Mesothelial cell of epicardium (in vitro differentiated cells): ENCODE results near the gene PEAK1. TPM values are rescaled to one million over a fixed set of nuclear protein-coding genes. Genes with fewer than 3 reads are reported as not detected.

ENCODE experiments used
- DNase-seq, 2 experiments: peaks; one replicate each; pipeline ENCODE4 v3.0.0; 2021; ENCODE audit warnings: low spot score in 2 of 2; ENCODE audit not compliant: unreplicated experiment in 2 of 2
- H3K27ac Mint-ChIP-seq: 2 replicates; pipeline ENCODE4 v1.8.0; 2021; ENCODE audit warnings: mixed read lengths
- H3K27me3 Mint-ChIP-seq: 2 replicates; pipeline ENCODE4 v1.8.0; 2021; ENCODE audit warnings: low read depth, mixed read lengths
- H3K36me3 Mint-ChIP-seq: 2 replicates; pipeline ENCODE4 v1.8.0; 2021; ENCODE audit warnings: mixed read lengths
- H3K4me1 Mint-ChIP-seq: 2 replicates; pipeline ENCODE4 v1.8.0; 2021; ENCODE audit warnings: mixed read lengths
- H3K4me3 Mint-ChIP-seq: 2 replicates; pipeline ENCODE4 v1.8.0; 2021; ENCODE audit warnings: mild to moderate bottlenecking, moderate library complexity, mixed read lengths
- H3K9me3 Mint-ChIP-seq: 2 replicates; pipeline ENCODE4 v1.8.0; 2021; ENCODE audit warnings: mixed read lengths
- total RNA-seq: library from RNA; stranded (reverse); gene quantifications from 3 replicates; pipeline ENCODE4 v1.2.1, GENCODE V29; 2021
- TF ChIP-seq, protein P1 (sequence below): fragments of 200-600 bp; sonication (generic); IDR thresholded peaks from one replicate; pipeline ENCODE4 v1.5.0; 2021; ENCODE audit warnings: antibody characterized with exemption; ENCODE audit not compliant: unreplicated experiment

The PEAK1 gene
- total RNA-seq, 1 donor from 2014 or later, result 92.3 TPM

DNA sequence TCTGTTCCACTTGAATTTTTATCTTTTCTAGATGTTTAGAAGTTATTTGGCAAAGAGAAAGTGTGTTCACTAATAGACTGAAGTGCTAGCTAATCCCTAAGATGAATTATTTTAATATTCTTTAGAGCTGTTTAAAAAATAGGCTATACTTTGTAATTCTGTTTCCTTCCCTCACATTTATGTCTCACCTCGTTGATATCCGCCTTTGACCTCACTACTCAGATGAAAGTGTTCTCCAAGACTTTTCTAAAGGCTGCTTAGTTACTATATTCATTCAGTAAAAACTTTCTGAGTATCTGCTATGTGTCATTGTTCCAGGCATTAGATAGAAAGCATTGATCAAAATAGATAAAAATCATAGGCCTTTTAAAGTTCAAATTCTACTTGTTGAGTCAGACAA, 39.1 kb upstream of the PEAK1 start:
- no peak for DNase-seq
- TF ChIP-seq, protein P1, sequence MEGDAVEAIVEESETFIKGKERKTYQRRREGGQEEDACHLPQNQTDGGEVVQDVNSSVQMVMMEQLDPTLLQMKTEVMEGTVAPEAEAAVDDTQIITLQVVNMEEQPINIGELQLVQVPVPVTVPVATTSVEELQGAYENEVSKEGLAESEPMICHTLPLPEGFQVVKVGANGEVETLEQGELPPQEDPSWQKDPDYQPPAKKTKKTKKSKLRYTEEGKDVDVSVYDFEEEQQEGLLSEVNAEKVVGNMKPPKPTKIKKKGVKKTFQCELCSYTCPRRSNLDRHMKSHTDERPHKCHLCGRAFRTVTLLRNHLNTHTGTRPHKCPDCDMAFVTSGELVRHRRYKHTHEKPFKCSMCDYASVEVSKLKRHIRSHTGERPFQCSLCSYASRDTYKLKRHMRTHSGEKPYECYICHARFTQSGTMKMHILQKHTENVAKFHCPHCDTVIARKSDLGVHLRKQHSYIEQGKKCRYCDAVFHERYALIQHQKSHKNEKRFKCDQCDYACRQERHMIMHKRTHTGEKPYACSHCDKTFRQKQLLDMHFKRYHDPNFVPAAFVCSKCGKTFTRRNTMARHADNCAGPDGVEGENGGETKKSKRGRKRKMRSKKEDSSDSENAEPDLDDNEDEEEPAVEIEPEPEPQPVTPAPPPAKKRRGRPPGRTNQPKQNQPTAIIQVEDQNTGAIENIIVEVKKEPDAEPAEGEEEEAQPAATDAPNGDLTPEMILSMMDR, result no peak
- Mint-ChIP-seq H3K27me3 (no peaks in the 10 kb centered on the region), H3K4me1 (peaks cover 32% of the 10 kb centered on the region), H3K36me3 (peaks cover 26% of the 10 kb centered on the region), H3K9me3 (peaks cover 3% of the 10 kb centered on the region), H3K27ac (peak overlapping the region; percentile 5), H3K4me3 (no peak overlapping the region)

DNA sequence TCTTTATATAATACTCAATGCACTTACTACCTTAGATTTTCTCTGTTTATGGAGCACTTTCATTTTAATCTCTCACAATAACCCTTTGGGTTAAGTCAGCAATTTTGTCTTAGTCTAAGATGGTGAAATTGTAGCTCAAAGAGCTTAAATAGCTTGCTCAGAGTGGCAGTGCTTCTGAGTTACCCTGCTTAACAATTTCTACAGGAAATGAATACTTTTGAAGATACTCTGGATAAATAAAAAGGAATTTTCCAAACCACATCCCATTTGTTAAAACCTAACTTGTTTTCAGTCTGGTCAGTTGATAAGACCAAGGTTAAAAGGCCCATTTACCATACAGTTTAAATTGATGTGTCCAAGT, 38.0 kb upstream of the PEAK1 start:
- H3K9me3 Mint-ChIP-seq, result peaks cover 3% of the 10 kb centered on the region
- H3K4me3 Mint-ChIP-seq, result no peak overlapping the region
- TF ChIP-seq, protein P1, result no peak
- H3K27me3 Mint-ChIP-seq, result no peaks in the 10 kb centered on the region
- DNase-seq, result no peak
- peaks cover 26% of the 10 kb centered on the region for H3K36me3 Mint-ChIP-seq
- peaks cover 32% of the 10 kb centered on the region for H3K4me1 Mint-ChIP-seq
- peak overlapping the region; percentile 44 for H3K27ac Mint-ChIP-seq

GRCh38 chr15:77457191-77457904, 37.4 kb upstream of the PEAK1 start:
- H3K9me3 Mint-ChIP-seq, result peaks cover 3% of the 10 kb centered on the region
- no peaks in the 10 kb centered on the region for H3K27me3 Mint-ChIP-seq
- DNase-seq, result no peak
- H3K4me3 Mint-ChIP-seq, result no peak overlapping the region
- H3K36me3 Mint-ChIP-seq, result peaks cover 26% of the 10 kb centered on the region
- peak overlapping the region; percentile 44 for H3K27ac Mint-ChIP-seq
- TF ChIP-seq, protein P1, result no peak
- peaks cover 32% of the 10 kb centered on the region for H3K4me1 Mint-ChIP-seq

DNA sequence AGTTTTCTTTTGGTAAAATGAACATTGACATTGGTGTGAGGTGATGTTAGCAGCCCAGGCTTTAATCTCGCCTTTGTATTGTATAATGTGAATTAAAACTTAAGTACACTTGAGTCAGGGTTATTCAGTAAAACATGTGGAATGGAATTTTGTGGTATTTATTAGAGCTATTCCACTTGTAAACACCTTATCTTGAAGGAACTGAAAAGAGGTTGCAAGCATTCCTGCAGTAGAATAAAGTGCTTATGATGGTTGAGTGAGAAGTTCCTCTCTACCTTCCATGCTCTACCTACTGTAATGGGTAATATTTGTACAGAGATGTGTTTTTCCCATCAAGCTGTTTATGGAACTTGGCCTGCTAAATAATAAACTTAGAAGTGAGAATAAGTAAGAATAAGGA, 36.8 kb upstream of the PEAK1 start:
- Mint-ChIP-seq H3K36me3 (peaks cover 26% of the 10 kb centered on the region), H3K4me3 (no peak overlapping the region), H3K27ac (no peak overlapping the region), H3K9me3 (peaks cover 3% of the 10 kb centered on the region), H3K4me1 (peaks cover 32% of the 10 kb centered on the region), H3K27me3 (no peaks in the 10 kb centered on the region)
- no peak for DNase-seq
- TF ChIP-seq, protein P1, result no peak

DNA sequence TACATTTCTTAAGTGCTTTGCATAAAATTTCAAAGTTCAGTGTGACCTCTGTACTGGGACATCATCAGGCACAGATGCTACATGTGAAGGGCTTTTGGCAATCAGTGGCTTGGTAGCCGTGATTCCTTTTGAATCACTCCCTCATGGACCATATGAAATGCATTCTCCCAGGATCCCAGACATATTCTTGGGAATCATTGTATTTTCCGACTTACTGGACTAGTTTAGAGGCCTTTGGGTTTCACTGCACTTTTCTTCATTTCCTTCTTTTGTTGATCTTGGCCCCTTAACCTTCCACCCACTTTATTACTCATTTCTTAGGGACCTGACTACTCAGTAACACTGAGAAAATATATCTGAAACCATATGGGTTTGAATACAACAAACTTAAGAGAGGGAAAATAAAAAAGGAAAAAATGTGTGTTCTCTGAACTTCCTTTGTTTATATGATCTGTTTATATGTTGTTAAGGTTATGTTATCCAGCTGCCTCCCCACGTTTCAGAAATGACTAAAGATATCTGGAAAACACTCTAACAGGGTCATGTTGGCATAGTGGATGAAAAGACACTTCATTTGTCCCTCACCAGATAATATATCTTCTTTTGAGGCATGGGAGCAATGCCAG, 35.9 kb upstream of the PEAK1 start:
- TF ChIP-seq, protein P1, result no peak
- Mint-ChIP-seq H3K4me3 (no peak overlapping the region), H3K27ac (peak overlapping the region; percentile 81), H3K9me3 (peaks cover 8% of the 10 kb centered on the region), H3K27me3 (no peaks in the 10 kb centered on the region), H3K4me1 (peaks cover 32% of the 10 kb centered on the region), H3K36me3 (peaks cover 24% of the 10 kb centered on the region)
- no peak for DNase-seq
